GM21367 (cell line): ENCODE results near the gene MLANA.

ENCODE experiments used
- ATAC-seq: cut with Tn5 transposase; IDR thresholded peaks from one replicate; pipeline ENCODE4 v1.9.1; 2021; ENCODE audit not compliant: unreplicated experiment

MLANA gene

GRCh38 chr9:5953743-5954707, 63.3 kb downstream of the MLANA start:
- ATAC-seq, result no peak

- no peak for ATAC-seq
Measured at GRCh38 chr9:5957166-5957565, 66.5 kb downstream of the MLANA start.

GRCh38 chr9:5958273-5958672, 67.6 kb downstream of the MLANA start:
- no peak for ATAC-seq
